Activated naive CD4-positive, alpha-beta T cell treated with anti-CD3 and anti-CD28 coated beads, Interleukin-2, amount 50 U/mL, for 24 hours (primary cell): Measurements from ENCODE around the gene P2RY11.

Experiments used
- H3K27ac Mint-ChIP-seq: one replicate; pipeline ENCODE4 v1.8.0; 2021; ENCODE audit warnings: mild to moderate bottlenecking, mixed read lengths
- H3K27me3 Mint-ChIP-seq: one replicate; pipeline ENCODE4 v1.8.0; 2021; ENCODE audit warnings: mixed read lengths
- H3K36me3 Mint-ChIP-seq: one replicate; pipeline ENCODE4 v1.8.0; 2021; ENCODE audit warnings: mixed read lengths
- H3K4me1 Mint-ChIP-seq: one replicate; pipeline ENCODE4 v1.8.0; 2021; ENCODE audit warnings: mixed read lengths
- H3K4me3 Mint-ChIP-seq: one replicate; pipeline ENCODE4 v1.8.0; 2021; ENCODE audit warnings: mild to moderate bottlenecking, mixed read lengths
- H3K9me3 Mint-ChIP-seq: one replicate; pipeline ENCODE4 v1.8.0; 2021; ENCODE audit warnings: mixed read lengths

The P2RY11 gene

GRCh38 chr19:10088949-10089554, 22.4 kb upstream of the P2RY11 start:
- peaks cover 8% of the 10 kb centered on the region for H3K4me1 Mint-ChIP-seq
- H3K4me3 Mint-ChIP-seq = no peak overlapping the region
- H3K27me3 Mint-ChIP-seq = no peaks in the 10 kb centered on the region
- no peaks in the 10 kb centered on the region for H3K9me3 Mint-ChIP-seq
- H3K27ac Mint-ChIP-seq = no peak overlapping the region
- H3K36me3 Mint-ChIP-seq = peaks cover 11% of the 10 kb centered on the region

- Mint-ChIP-seq H3K36me3 (peaks cover 11% of the 10 kb centered on the region), H3K27me3 (no peaks in the 10 kb centered on the region), H3K27ac (peak overlapping the region; percentile 19), H3K4me3 (no peak overlapping the region), H3K4me1 (peaks cover 8% of the 10 kb centered on the region), H3K9me3 (no peaks in the 10 kb centered on the region)
Observed at GRCh38 chr19:10089801-10090375, 21.6 kb upstream of the P2RY11 start.

- Mint-ChIP-seq H3K9me3 (no peaks in the 10 kb centered on the region), H3K36me3 (peaks cover 11% of the 10 kb centered on the region), H3K4me3 (no peak overlapping the region), H3K4me1 (peaks cover 11% of the 10 kb centered on the region), H3K27me3 (no peaks in the 10 kb centered on the region), H3K27ac (no peak overlapping the region)
Observed at GRCh38 chr19:10091370-10091687, 20.2 kb upstream of the P2RY11 start.

GRCh38 chr19:10091895-10092641, 19.4 kb upstream of the P2RY11 start:
- peaks cover 10% of the 10 kb centered on the region for H3K4me1 Mint-ChIP-seq

GRCh38 chr19:10092648-10093294, 18.7 kb upstream of the P2RY11 start:
- Mint-ChIP-seq H3K36me3 (peaks cover 11% of the 10 kb centered on the region), H3K27me3 (no peaks in the 10 kb centered on the region), H3K27ac (no peak overlapping the region), H3K4me1 (peaks cover 3% of the 10 kb centered on the region), H3K9me3 (no peaks in the 10 kb centered on the region), H3K4me3 (no peak overlapping the region)

More at GRCh38 chr19:10091895-10092641, 19.4 kb upstream of the P2RY11 start:
- Mint-ChIP-seq H3K9me3 (no peaks in the 10 kb centered on the region), H3K4me3 (no peak overlapping the region), H3K36me3 (peaks cover 11% of the 10 kb centered on the region), H3K27me3 (no peaks in the 10 kb centered on the region), H3K27ac (peak overlapping the region; percentile 30)

GRCh38 chr19:10093295-10094186, 18.0 kb upstream of the P2RY11 start:
- Mint-ChIP-seq H3K36me3 (peaks cover 11% of the 10 kb centered on the region), H3K4me1 (peaks cover 7% of the 10 kb centered on the region), H3K27ac (no peak overlapping the region), H3K4me3 (no peak overlapping the region), H3K9me3 (no peaks in the 10 kb centered on the region), H3K27me3 (no peaks in the 10 kb centered on the region)

- Mint-ChIP-seq H3K27me3 (no peaks in the 10 kb centered on the region), H3K4me3 (no peak overlapping the region), H3K36me3 (peaks cover 13% of the 10 kb centered on the region), H3K4me1 (peaks cover 21% of the 10 kb centered on the region), H3K9me3 (no peaks in the 10 kb centered on the region), H3K27ac (peak overlapping the region; percentile 68)
Observed at GRCh38 chr19:10095622-10095947, 15.9 kb upstream of the P2RY11 start.

- peak overlapping the region; percentile 36 for H3K4me3 Mint-ChIP-seq
- no peaks in the 10 kb centered on the region for H3K27me3 Mint-ChIP-seq
- H3K36me3 Mint-ChIP-seq = peaks cover 13% of the 10 kb centered on the region
- no peak overlapping the region for H3K27ac Mint-ChIP-seq
- no peaks in the 10 kb centered on the region for H3K9me3 Mint-ChIP-seq
- H3K4me1 Mint-ChIP-seq = peaks cover 22% of the 10 kb centered on the region
Observed at GRCh38 chr19:10095948-10096614, 15.4 kb upstream of the P2RY11 start.

- peak overlapping the region; percentile 23 for H3K27ac Mint-ChIP-seq
- peaks cover 22% of the 10 kb centered on the region for H3K4me1 Mint-ChIP-seq
- H3K36me3 Mint-ChIP-seq = peaks cover 11% of the 10 kb centered on the region
- no peaks in the 10 kb centered on the region for H3K9me3 Mint-ChIP-seq
- H3K27me3 Mint-ChIP-seq = no peaks in the 10 kb centered on the region
- H3K4me3 Mint-ChIP-seq = peak overlapping the region; percentile 36
Observed at GRCh38 chr19:10096615-10096963, 14.9 kb upstream of the P2RY11 start.

GRCh38 chr19:10100163-10100785, 11.2 kb upstream of the P2RY11 start:
- no peak overlapping the region for H3K4me3 Mint-ChIP-seq
- H3K27ac Mint-ChIP-seq = no peak overlapping the region
- no peaks in the 10 kb centered on the region for H3K27me3 Mint-ChIP-seq
- no peaks in the 10 kb centered on the region for H3K9me3 Mint-ChIP-seq
- peaks cover 46% of the 10 kb centered on the region for H3K4me1 Mint-ChIP-seq
- peaks cover 2% of the 10 kb centered on the region for H3K36me3 Mint-ChIP-seq

- Mint-ChIP-seq H3K4me1 (peaks cover 56% of the 10 kb centered on the region), H3K27ac (peak overlapping the region; percentile 51), H3K9me3 (no peaks in the 10 kb centered on the region), H3K27me3 (no peaks in the 10 kb centered on the region), H3K4me3 (peak overlapping the region; percentile 51), H3K36me3 (peaks cover 11% of the 10 kb centered on the region)
Observed at GRCh38 chr19:10102787-10103236, 8.7 kb upstream of the P2RY11 start.

- Mint-ChIP-seq H3K36me3 (peaks cover 9% of the 10 kb centered on the region), H3K9me3 (no peaks in the 10 kb centered on the region), H3K4me1 (peaks cover 51% of the 10 kb centered on the region), H3K27me3 (no peaks in the 10 kb centered on the region), H3K27ac (peak overlapping the region; percentile 52), H3K4me3 (peak overlapping the region; percentile 68)
Observed at GRCh38 chr19:10104130-10104513, 7.4 kb upstream of the P2RY11 start.

GRCh38 chr19:10104665-10105508, 6.6 kb upstream of the P2RY11 start:
- peaks cover 51% of the 10 kb centered on the region for H3K4me1 Mint-ChIP-seq
- H3K9me3 Mint-ChIP-seq = no peaks in the 10 kb centered on the region
- no peaks in the 10 kb centered on the region for H3K27me3 Mint-ChIP-seq
- H3K36me3 Mint-ChIP-seq = peaks cover 9% of the 10 kb centered on the region
- peak overlapping the region; percentile 79 for H3K4me3 Mint-ChIP-seq
- H3K27ac Mint-ChIP-seq = peak overlapping the region; percentile 99
